OCI-LY3 (cell line): ENCODE measurements around the gene SOWAHA.

ENCODE experiments used
- H2AFZ ChIP-seq: fragments of 200-600, 300-600 bp; shearing (Covaris generic); 2 replicates; pipeline ENCODE4 v1.6.0; 2014; ENCODE audit warnings: antibody characterized with exemption, low read depth, low read length
- H3K27ac ChIP-seq: fragments of 200-600, 300-600 bp; sonication (generic); 2 replicates; pipeline ENCODE4 v1.5.1; 2014; ENCODE audit warnings: mild to moderate bottlenecking, low read length, moderate library complexity, mixed read lengths
- H3K27me3 ChIP-seq: fragments of 200-600, 300-600 bp; sonication (generic); 2 replicates; pipeline ENCODE4 v1.6.1; 2014; ENCODE audit warnings: low read depth, low read length, mixed read lengths
- H3K36me3 ChIP-seq: fragments of 200-600, 300-600 bp; sonication (generic); replicated peaks from 2 replicates; pipeline ENCODE3; 2014; ENCODE audit warnings: low read depth, low read length, mixed read lengths
- H3K4me1 ChIP-seq: fragments of 300-600, 200-600 bp; sonication (generic); 2 replicates; pipeline ENCODE4 v1.6.1; 2014; ENCODE audit warnings: low read length, mixed read lengths
- H3K4me2 ChIP-seq: fragments of 200-600, 300-600 bp; sonication (generic); 2 replicates; pipeline ENCODE4 v1.6.1; 2014; ENCODE audit warnings: low read length, mixed read lengths
- H3K4me3 ChIP-seq: fragments of 300-600, 200-600 bp; sonication (generic); 2 replicates; pipeline ENCODE4 v1.5.1; 2014; ENCODE audit warnings: antibody characterized with exemption, mild to moderate bottlenecking, low read length, moderate library complexity
- H3K79me2 ChIP-seq: fragments of 300-600, 200-600 bp; shearing (Covaris generic); 2 replicates; pipeline ENCODE4 v1.6.1; 2014; ENCODE audit warnings: mild to moderate bottlenecking, low read length, mixed read lengths
- H3K9ac ChIP-seq: fragments of 300-600, 200-600 bp; shearing (Covaris generic); 2 replicates; pipeline ENCODE4 v1.6.0; 2014; ENCODE audit warnings: mild to moderate bottlenecking, low read length, moderate library complexity
- H3K9me3 ChIP-seq: fragments of 200-600, 300-600 bp; shearing (Covaris generic); 2 replicates; pipeline ENCODE4 v1.6.1; 2014; ENCODE audit warnings: low read length, mixed read lengths; ENCODE audit not compliant: insufficient read depth
- H4K20me1 ChIP-seq: fragments of 200-600, 300-600 bp; sonication (generic); 2 replicates; pipeline ENCODE4 v1.6.1; 2016; ENCODE audit warnings: low read length, mixed read lengths; ENCODE audit not compliant: insufficient read depth
- EZH2phosphoT487 ChIP-seq: fragments of 200-600 bp; shearing (Covaris generic); IDR thresholded peaks from 2 replicates; pipeline ENCODE4 v1.6.1; 2018; ENCODE audit warnings: antibody characterized with exemption, mixed run types, low read depth
- TF ChIP-seq, protein P1 (sequence below): fragments of 200-600, 300-600 bp; sonication (generic); IDR thresholded peaks from 2 replicates; pipeline ENCODE4 v1.5.1; 2014; ENCODE audit warnings: antibody characterized with exemption, low read length, low read depth

SOWAHA gene

DNA sequence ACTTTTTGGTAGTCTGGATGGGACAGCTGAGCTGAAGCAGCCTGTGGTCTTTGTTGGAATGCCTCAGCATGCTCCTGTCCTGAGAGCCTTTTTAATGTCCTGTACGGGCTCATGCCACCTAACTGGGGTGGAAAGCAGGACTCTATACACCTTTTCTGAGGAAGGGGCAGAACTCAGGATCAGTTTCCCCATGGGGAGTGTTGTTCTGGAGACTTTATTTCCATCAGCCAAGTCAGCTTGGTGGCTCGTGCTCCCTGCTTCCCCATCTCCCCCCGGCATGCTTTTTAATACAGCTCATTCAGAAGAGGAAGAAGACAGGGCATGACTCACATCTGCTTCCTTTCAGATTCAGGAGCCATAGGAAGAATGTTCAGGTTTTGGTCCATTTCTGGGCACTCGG lies 31.0 kb upstream of the SOWAHA start:
- H3K9me3 ChIP-seq: no peaks in the 10 kb centered on the region
- H3K4me3 ChIP-seq: no peak overlapping the region
- H3K4me2 ChIP-seq: no peak overlapping the region
- H3K4me1 ChIP-seq: peaks cover 12% of the 10 kb centered on the region
- no peaks in the 10 kb centered on the region for H4K20me1 ChIP-seq
- 0 out of 2 replicates have a peak, but pooled peaks cover 5% of the 10 kb centered on the region for H3K27me3 ChIP-seq
- H3K79me2 ChIP-seq: no peaks in the 10 kb centered on the region
- no peaks in the 10 kb centered on the region for H3K36me3 ChIP-seq
- H3K9ac ChIP-seq: no peak overlapping the region
- H2AFZ ChIP-seq: no peak overlapping the region
- no peak overlapping the region for H3K27ac ChIP-seq
- TF ChIP-seq, protein P1, sequence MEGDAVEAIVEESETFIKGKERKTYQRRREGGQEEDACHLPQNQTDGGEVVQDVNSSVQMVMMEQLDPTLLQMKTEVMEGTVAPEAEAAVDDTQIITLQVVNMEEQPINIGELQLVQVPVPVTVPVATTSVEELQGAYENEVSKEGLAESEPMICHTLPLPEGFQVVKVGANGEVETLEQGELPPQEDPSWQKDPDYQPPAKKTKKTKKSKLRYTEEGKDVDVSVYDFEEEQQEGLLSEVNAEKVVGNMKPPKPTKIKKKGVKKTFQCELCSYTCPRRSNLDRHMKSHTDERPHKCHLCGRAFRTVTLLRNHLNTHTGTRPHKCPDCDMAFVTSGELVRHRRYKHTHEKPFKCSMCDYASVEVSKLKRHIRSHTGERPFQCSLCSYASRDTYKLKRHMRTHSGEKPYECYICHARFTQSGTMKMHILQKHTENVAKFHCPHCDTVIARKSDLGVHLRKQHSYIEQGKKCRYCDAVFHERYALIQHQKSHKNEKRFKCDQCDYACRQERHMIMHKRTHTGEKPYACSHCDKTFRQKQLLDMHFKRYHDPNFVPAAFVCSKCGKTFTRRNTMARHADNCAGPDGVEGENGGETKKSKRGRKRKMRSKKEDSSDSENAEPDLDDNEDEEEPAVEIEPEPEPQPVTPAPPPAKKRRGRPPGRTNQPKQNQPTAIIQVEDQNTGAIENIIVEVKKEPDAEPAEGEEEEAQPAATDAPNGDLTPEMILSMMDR: no peak
- TF ChIP-seq EZH2phosphoT487: no peak

DNA sequence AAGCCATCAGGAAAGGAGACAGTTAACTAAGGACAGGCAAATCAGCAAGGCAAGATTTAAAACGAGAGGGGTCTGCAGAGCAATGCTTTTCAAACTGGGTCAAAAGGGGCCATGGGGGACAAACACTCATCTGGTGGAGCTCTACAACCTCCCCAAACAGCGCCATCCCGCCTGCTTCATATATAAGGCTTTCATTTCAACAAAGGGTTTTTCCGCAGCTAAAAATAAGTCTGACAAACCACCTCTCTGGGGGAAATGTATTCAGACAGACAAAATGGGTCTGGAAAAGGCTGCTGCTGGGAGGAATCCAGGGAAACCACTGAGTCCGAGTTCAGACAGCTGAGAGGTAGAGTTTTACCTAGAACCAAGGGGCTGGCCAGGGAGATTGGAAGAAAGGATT lies 27.7 kb upstream of the SOWAHA start:
- Histone ChIP-seq H3K79me2 (no peaks in the 10 kb centered on the region), H4K20me1 (no peaks in the 10 kb centered on the region), H3K9ac (peak overlapping the region; percentile 29; the same call in 1 of the 2 replicates), H3K4me2 (peak overlapping the region; percentile 74), H3K4me1 (peaks cover 12% of the 10 kb centered on the region), H3K36me3 (no peaks in the 10 kb centered on the region), H3K27me3 (no peaks in the 10 kb centered on the region), H2AFZ (peak overlapping the region; percentile 82; the same call in 1 of the 2 replicates), H3K27ac (no peak overlapping the region), H3K4me3 (peak overlapping the region; percentile 32), H3K9me3 (no peaks in the 10 kb centered on the region)
- no peak for TF ChIP-seq EZH2phosphoT487
- TF ChIP-seq, protein P1: peak; percentile 14; the same call in 1 of the 2 replicates

- Histone ChIP-seq H3K9ac (0 out of 2 replicates have a peak overlapping the region, but pooled peaks have one; percentile 29), H3K36me3 (no peaks in the 10 kb centered on the region), H3K27me3 (no peaks in the 10 kb centered on the region), H3K79me2 (no peaks in the 10 kb centered on the region), H3K4me1 (peaks cover 12% of the 10 kb centered on the region), H4K20me1 (no peaks in the 10 kb centered on the region), H3K4me3 (peak overlapping the region; percentile 32; the same call in 1 of the 2 replicates), H3K4me2 (peak overlapping the region; percentile 74), H3K9me3 (no peaks in the 10 kb centered on the region), H3K27ac (no peak overlapping the region), H2AFZ (peak overlapping the region; percentile 82; the same call in 1 of the 2 replicates)
- TF ChIP-seq, protein P1: no peak
- TF ChIP-seq EZH2phosphoT487: no peak
These were observed 27.2 kb upstream of the SOWAHA start for GRCh38 chr5:132785864-132786263.

- Histone ChIP-seq H2AFZ (no peak overlapping the region), H3K9me3 (no peaks in the 10 kb centered on the region), H3K36me3 (no peaks in the 10 kb centered on the region), H3K79me2 (no peaks in the 10 kb centered on the region), H3K4me2 (no peak overlapping the region), H3K27me3 (no peaks in the 10 kb centered on the region), H3K9ac (no peak overlapping the region), H3K4me3 (no peak overlapping the region), H4K20me1 (no peaks in the 10 kb centered on the region), H3K27ac (no peak overlapping the region), H3K4me1 (peaks cover 12% of the 10 kb centered on the region)
- TF ChIP-seq, protein P1: no peak
- TF ChIP-seq EZH2phosphoT487: no peak
These were observed 26.0 kb upstream of the SOWAHA start for GRCh38 chr5:132787076-132787475.
